ENCODE measurements around the gene CAPN13. TPM values are rescaled to one million over a fixed set of nuclear protein-coding genes. Genes with fewer than 3 reads are reported as not detected.

The CAPN13 gene
- polyA plus RNA-seq, 1 donor (not counting 4 experiments of a cell fraction or from before 2014, with no cell fraction given) = not detected

DNA sequence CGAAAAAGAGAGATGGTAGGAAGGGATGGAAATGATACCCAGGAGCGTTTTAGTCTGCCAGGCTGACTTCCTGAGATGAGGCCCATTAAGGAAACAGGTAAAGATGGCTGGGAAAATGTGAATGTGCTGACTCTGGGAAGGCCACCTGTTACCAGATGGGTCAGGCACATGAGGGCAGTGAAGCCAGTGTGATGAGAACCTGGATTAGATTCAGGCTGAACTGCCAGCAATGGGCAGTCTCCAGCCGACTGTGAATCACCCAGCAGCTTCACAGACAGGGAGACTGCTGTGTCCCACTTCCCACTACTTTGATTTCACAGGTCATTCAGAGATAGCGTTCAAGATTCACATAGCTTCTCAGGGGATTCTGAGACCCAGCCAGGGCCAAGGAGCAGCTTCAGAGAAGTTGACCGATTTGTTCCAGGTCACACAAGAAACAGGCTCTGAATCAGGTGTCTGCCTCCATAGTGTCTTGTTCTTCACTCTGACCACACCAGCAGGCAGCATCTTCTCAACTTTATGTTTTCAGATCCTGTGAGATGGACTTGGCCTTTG, 26.4 kb downstream of the CAPN13 start:
- Histone ChIP-seq H4K20me1 (ENCODE audit: control insufficient read depth, extremely low read depth, insufficient read depth, low read length) (no peaks in the 10 kb centered on the region), H3K9ac (ENCODE audit: control insufficient read depth, extremely low read depth, insufficient read depth, low read length) (no peak overlapping the region), H2AFZ (ENCODE audit: control insufficient read depth, low read length) (no peak overlapping the region), H3K36me3 (ENCODE audit: control insufficient read depth in 2 of 2, extremely low read depth in 1 of 2, insufficient read depth in 2 of 2, low read length in 2 of 2) (no peaks in the 10 kb centered on the region), H3K9me1 (ENCODE audit: control insufficient read depth, extremely low read depth, insufficient read depth, low read length) (no peaks in the 10 kb centered on the region), H3K27ac (ENCODE audit: control insufficient read depth, insufficient read depth, low read length) (no peak overlapping the region), H3K9me3 (ENCODE audit: control insufficient read depth, low read depth, low read length) (no peaks in the 10 kb centered on the region), H3K4me2 (ENCODE audit: control insufficient read depth, extremely low read depth, insufficient read depth, low read depth, low read length) (no peak overlapping the region), H3K4me1 (ENCODE audit: control insufficient read depth, extremely low read depth, insufficient read depth, low read length) (no peaks in the 10 kb centered on the region), H3K4me3 (ENCODE audit: control insufficient read depth in 2 of 3, extremely low read depth in 1 of 3, insufficient read depth in 2 of 3, low read depth in 1 of 3, low read length in 3 of 3) (no peak overlapping the region), H3K79me2 (ENCODE audit: control insufficient read depth, insufficient read depth, low read length) (no peaks in the 10 kb centered on the region), H3K27me3 (ENCODE audit: control insufficient read depth, extremely low read depth, insufficient read depth, low read length) (peaks cover 11% of the 10 kb centered on the region)
- dilution Hi-C loops (cut with MboI; ENCODE audit: extremely low pct_ligation_motif_present, low sequenced_read_pairs) = no loop called here
- TF ChIP-seq, protein P1, sequence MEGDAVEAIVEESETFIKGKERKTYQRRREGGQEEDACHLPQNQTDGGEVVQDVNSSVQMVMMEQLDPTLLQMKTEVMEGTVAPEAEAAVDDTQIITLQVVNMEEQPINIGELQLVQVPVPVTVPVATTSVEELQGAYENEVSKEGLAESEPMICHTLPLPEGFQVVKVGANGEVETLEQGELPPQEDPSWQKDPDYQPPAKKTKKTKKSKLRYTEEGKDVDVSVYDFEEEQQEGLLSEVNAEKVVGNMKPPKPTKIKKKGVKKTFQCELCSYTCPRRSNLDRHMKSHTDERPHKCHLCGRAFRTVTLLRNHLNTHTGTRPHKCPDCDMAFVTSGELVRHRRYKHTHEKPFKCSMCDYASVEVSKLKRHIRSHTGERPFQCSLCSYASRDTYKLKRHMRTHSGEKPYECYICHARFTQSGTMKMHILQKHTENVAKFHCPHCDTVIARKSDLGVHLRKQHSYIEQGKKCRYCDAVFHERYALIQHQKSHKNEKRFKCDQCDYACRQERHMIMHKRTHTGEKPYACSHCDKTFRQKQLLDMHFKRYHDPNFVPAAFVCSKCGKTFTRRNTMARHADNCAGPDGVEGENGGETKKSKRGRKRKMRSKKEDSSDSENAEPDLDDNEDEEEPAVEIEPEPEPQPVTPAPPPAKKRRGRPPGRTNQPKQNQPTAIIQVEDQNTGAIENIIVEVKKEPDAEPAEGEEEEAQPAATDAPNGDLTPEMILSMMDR (optimal IDR thresholded peaks at IDR 0.05 in 1 of 3, IDR thresholded peaks at IDR 0.05 in 1 of 3, conservative IDR thresholded peaks at IDR 0.05 in 1 of 3; ENCODE audit: extremely low read depth in 1 of 3, insufficient read depth in 2 of 3, low read length in 3 of 3) = no peak
- TF ChIP-seq EZH2 (IDR thresholded peaks at IDR 0.05; ENCODE audit: low read length) = no peak
- DNase-seq (ENCODE audit: low read depth, low spot score) (no peak), FAIRE-seq (no peak)

DNA sequence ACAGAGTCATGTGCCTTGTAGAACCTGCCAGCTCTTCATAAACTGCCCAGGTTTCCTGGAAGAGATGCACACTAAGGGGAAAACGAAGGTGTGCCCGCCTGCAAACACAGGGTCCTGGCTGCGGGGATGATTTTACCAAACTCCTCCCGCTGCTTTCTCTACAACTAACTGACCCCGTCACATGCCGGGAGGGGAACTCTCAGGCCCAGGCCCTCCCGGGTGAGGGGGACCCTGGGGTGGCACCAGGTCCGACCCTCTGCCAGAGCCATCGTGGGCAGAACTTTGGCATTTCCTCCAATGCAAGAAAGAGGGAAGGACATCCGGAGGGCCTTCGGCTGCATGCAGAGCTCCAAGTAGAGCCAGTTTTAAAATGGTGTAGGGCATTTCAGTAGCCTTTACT, 28.6 kb downstream of the CAPN13 start:
- Histone ChIP-seq H3K27ac (ENCODE audit: control insufficient read depth, insufficient read depth, low read length) (no peak overlapping the region), H3K4me1 (ENCODE audit: control insufficient read depth, extremely low read depth, insufficient read depth, low read length) (no peaks in the 10 kb centered on the region), H4K20me1 (ENCODE audit: control insufficient read depth, extremely low read depth, insufficient read depth, low read length) (no peaks in the 10 kb centered on the region), H3K79me2 (ENCODE audit: control insufficient read depth, insufficient read depth, low read length) (no peaks in the 10 kb centered on the region), H3K4me3 (ENCODE audit: control insufficient read depth in 2 of 3, extremely low read depth in 1 of 3, insufficient read depth in 2 of 3, low read depth in 1 of 3, low read length in 3 of 3) (no peak overlapping the region), H3K9me1 (ENCODE audit: control insufficient read depth, extremely low read depth, insufficient read depth, low read length) (no peaks in the 10 kb centered on the region), H2AFZ (ENCODE audit: control insufficient read depth, low read length) (no peak overlapping the region), H3K4me2 (ENCODE audit: control insufficient read depth, extremely low read depth, insufficient read depth, low read depth, low read length) (no peak overlapping the region), H3K27me3 (ENCODE audit: control insufficient read depth, extremely low read depth, insufficient read depth, low read length) (peaks cover 14% of the 10 kb centered on the region), H3K9ac (ENCODE audit: control insufficient read depth, extremely low read depth, insufficient read depth, low read length) (no peak overlapping the region), H3K36me3 (ENCODE audit: control insufficient read depth in 2 of 2, extremely low read depth in 1 of 2, insufficient read depth in 2 of 2, low read length in 2 of 2) (no peaks in the 10 kb centered on the region), H3K9me3 (ENCODE audit: control insufficient read depth, low read depth, low read length) (no peaks in the 10 kb centered on the region)
- no peak for DNase-seq (ENCODE audit: low read depth, low spot score)
- dilution Hi-C loops (cut with MboI; ENCODE audit: extremely low pct_ligation_motif_present, low sequenced_read_pairs) = no loop called here
- no peak for TF ChIP-seq EZH2 (IDR thresholded peaks at IDR 0.05; ENCODE audit: low read length)
- FAIRE-seq = no peak

Data from keratinocyte (primary cell).